K562 (cell line): ENCODE results near the gene CDK11B. TPM values are rescaled to one million over a fixed set of nuclear protein-coding genes. Genes with fewer than 3 reads are reported as not detected.
A peak's percentile ranks its signal among the peaks of the same experiment; 100 is the strongest.

Experiments used
- BCOR ChIP-seq: fragments of 450-650 bp; IDR thresholded peaks from 2 replicates; pipeline ENCODE4 v1.6.1; 2016
- CAMTA2 ChIP-seq: fragments of 250-450 bp; sonication (Bioruptor Pico); conservative IDR thresholded peaks from 2 replicates; pipeline ENCODE4 v1.5.1; 2022
- CBX5 ChIP-seq: IDR thresholded peaks from 2 replicates; pipeline ENCODE4 v1.6.1; 2014; ENCODE audit warnings: low read depth, borderline replicate concordance
- CCNT2 ChIP-seq: IDR thresholded peaks from 2 replicates; pipeline ENCODE4 v1.6.1; 2011; ENCODE audit warnings: borderline replicate concordance, low read depth, mild to moderate bottlenecking, moderate library complexity, mixed read lengths, low read length; ENCODE audit not compliant: insufficient read length; ENCODE audit errors: extremely low read depth
- DACH1 ChIP-seq: fragments of 450-650 bp; IDR thresholded peaks from 2 replicates; pipeline ENCODE4 v1.6.1; 2018; ENCODE audit not compliant: partially characterized antibody
- HDAC1 ChIP-seq, 2 experiments: fragments of 450-650 bp; IDR thresholded peaks; 2 replicates each; pipeline ENCODE4 v1.6.1; 2016 to 2017; ENCODE audit warnings: inconsistent platforms in 1 of 2, mild to moderate bottlenecking in 1 of 2, moderate library complexity in 1 of 2
- HNRNPLL ChIP-seq: fragments of 200-400 bp; formaldehyde crosslinking; IDR thresholded peaks from 2 replicates; pipeline ENCODE4 v1.6.1; 2017; ENCODE audit warnings: low read length, low read depth, mild to moderate bottlenecking; ENCODE audit not compliant: poor library complexity, severe bottlenecking
- NR2C2 ChIP-seq, 2 experiments: fragments of 200-800 bp in 1 of 2; sonication (Bioruptor generic) in 1 of 2; sonication (generic) in 1 of 2; formaldehyde crosslinking in 1 of 2; IDR thresholded peaks; 2 replicates each; pipeline versions ENCODE4 v1.6.1 to v1.8.0; 2016 to 2022; ENCODE audit warnings: mild to moderate bottlenecking in 1 of 2, missing compliant biosample characterization in 1 of 2, missing genetic modification characterization in 1 of 2, missing genetic modification reagents in 1 of 2
- PHF8 ChIP-seq: fragments of 200-600 bp; sonication (generic); IDR thresholded peaks from 2 replicates; pipeline ENCODE4 v1.6.1; 2012; ENCODE audit warnings: mixed run types, mild to moderate bottlenecking, inconsistent platforms, low read length, moderate library complexity, borderline replicate concordance
- PML ChIP-seq: IDR thresholded peaks from 2 replicates; pipeline ENCODE4 v1.6.1; 2012; ENCODE audit warnings: low read length, inconsistent platforms
- PRDM10 ChIP-seq: fragments of 450-650 bp; IDR thresholded peaks from 2 replicates; pipeline ENCODE4 v1.6.1; 2018; ENCODE audit not compliant: partially characterized antibody
- SREBF2 ChIP-seq: sonication (generic); formaldehyde crosslinking; IDR thresholded peaks from 2 replicates; pipeline ENCODE4 v1.4.0; 2020; ENCODE audit warnings: mild to moderate bottlenecking, missing genetic modification reagents
- TOE1 ChIP-seq, 2 experiments: fragments of 450-650 bp in 1 of 2; sonication (generic) in 1 of 2; formaldehyde crosslinking in 1 of 2; IDR thresholded peaks; 2 replicates each; pipeline versions ENCODE4 v1.7.1 to v1.8.0; 2016 to 2022; ENCODE audit warnings: borderline replicate concordance in 2 of 2, mild to moderate bottlenecking in 2 of 2, antibody characterized with exemption in 1 of 2, inconsistent platforms in 1 of 2, low read depth in 1 of 2, missing genetic modification reagents in 1 of 2, moderate library complexity in 1 of 2
- U2AF1 ChIP-seq: fragments of 200-400 bp; formaldehyde crosslinking; optimal IDR thresholded peaks from 2 replicates; pipeline ENCODE3; 2017; ENCODE audit warnings: mild to moderate bottlenecking, low read depth, low read length, moderate library complexity
- USF2 ChIP-seq: sonication (generic); formaldehyde crosslinking; IDR thresholded peaks from 2 replicates; pipeline ENCODE4 v1.5.0; 2020; ENCODE audit warnings: missing genetic modification reagents
- YY1 ChIP-seq, 3 experiments: IDR thresholded peaks; 2 replicates each; pipeline ENCODE4 v1.6.1; 2011; ENCODE audit warnings: low read length in 2 of 3, mild to moderate bottlenecking in 2 of 3, moderate library complexity in 2 of 3, borderline replicate concordance in 1 of 3, control low read depth in 1 of 3, low read depth in 1 of 3; ENCODE audit not compliant: insufficient read depth in 3 of 3, insufficient replicate concordance in 2 of 3, control insufficient read depth in 1 of 3, insufficient read length in 1 of 3; ENCODE audit errors: extremely low read depth in 1 of 3
- ZNF12 ChIP-seq: sonication (generic); formaldehyde crosslinking; IDR thresholded peaks from 2 replicates; pipeline ENCODE4 v1.4.0; 2020; ENCODE audit warnings: mild to moderate bottlenecking, missing genetic modification reagents
- ZNF124 ChIP-seq: sonication (generic); formaldehyde crosslinking; IDR thresholded peaks from 2 replicates; pipeline ENCODE4 v1.8.1; 2022; ENCODE audit warnings: missing genetic modification reagents
- ZNF24 ChIP-seq: fragments of 450-650 bp; IDR thresholded peaks from 2 replicates; pipeline ENCODE4 v1.6.1; 2016
- polyA plus RNA-seq, 8 experiments: library from polyadenylated mRNA; depleted of rRNA in 4 of 8; stranded (reverse) in 5 of 8; unstranded in 3 of 8; fragments of >200 nt; fragmentation: Nextera tagmentation in 2 of 8; fragmentation: Illumina TruSeq in 1 of 8; extraction: Ambion mirVana in 2 of 8; extraction: Trizol in 1 of 8; gene quantifications; 2 replicates each; pipeline versions ENCODE4 v1.2.1 to v1.2.3, GENCODE V29; 2011 to 2014; ENCODE audit warnings: inconsistent platforms in 1 of 8, missing spikeins in 1 of 8
- total RNA-seq, 7 experiments: library from RNA; depleted of rRNA in 6 of 7; stranded (reverse); fragments of >200 nt in 6 of 7; fragmentation: Illumina TruSeq in 2 of 7; extraction: Trizol in 2 of 7; gene quantifications; 2 replicates each; pipeline versions ENCODE4 v1.2.1 to v1.2.3, GENCODE V29; 2011 to 2021; ENCODE audit warnings: low replicate concordance in 1 of 7

Gene CDK11B
- total and polyA plus RNA-seq, 9 of the 15 experiments (the other 6 are each of a cell fraction or from before 2014, with no cell fraction given) = 2.8 to 52.2 (median 19.5) TPM

- TF ChIP-seq USF2 (CRISPR knock-in tag) = no peak
- TF ChIP-seq SREBF2 (CRISPR knock-in tag) = no peak
- TF ChIP-seq HDAC1 (IDR thresholded peaks at IDR 0.05) = peak in 1 of 2 experiments; percentile 47; a peak in 2 of 4 replicates
- peak; percentile 97 for TF ChIP-seq PHF8
- peak; percentile 86 for TF ChIP-seq PML
- peak; percentile 74 for TF ChIP-seq CCNT2
- no peak for TF ChIP-seq ZNF124 (CRISPR knock-in tag)
- TF ChIP-seq TOE1 (IDR thresholded peaks at IDR 0.05; ENCODE audit: borderline replicate concordance) = peak; percentile 71; the same call in 1 of the 2 replicates
- no peak for TF ChIP-seq TOE1 (CRISPR knock-in tag; IDR thresholded peaks at IDR 0.05; ENCODE audit: borderline replicate concordance, low read depth)
- peak; percentile 80; the same call in 1 of the 2 replicates for TF ChIP-seq ZNF12 (CRISPR knock-in tag)
- TF ChIP-seq HNRNPLL = peak; percentile 65
- TF ChIP-seq CAMTA2 = no peak; the same call in 1 of the 2 replicates
- TF ChIP-seq U2AF1 = peak; percentile 60
- TF ChIP-seq BCOR = no peak; the same call in 1 of the 2 replicates
- TF ChIP-seq DACH1 = no peak
- peak in 2 of 3 experiments; percentile 56 to 61 for TF ChIP-seq YY1 (IDR thresholded peaks at IDR 0.05; ENCODE audit: borderline replicate concordance in 1 of 3, control insufficient read depth in 1 of 3, extremely low read depth in 1 of 3, insufficient read depth in 3 of 3, insufficient read length in 1 of 3, insufficient replicate concordance in 2 of 3, low read depth in 1 of 3, low read length in 2 of 3)
- TF ChIP-seq CBX5 = no peak
- TF ChIP-seq ZNF24 = peak; percentile 69; the same call in 1 of the 2 replicates
- peak; percentile 37 for TF ChIP-seq PRDM10
- TF ChIP-seq NR2C2 (CRISPR knock-in tag; IDR thresholded peaks at IDR 0.05) = peak; percentile 76
- peak; percentile 94 for TF ChIP-seq NR2C2 (tag; IDR thresholded peaks at IDR 0.05)
These were observed 43.4 kb downstream of the CDK11B start, which contains the start of gene MIB2 (continued) for GRCh38 chr1:1615256-1616044.
